HK-2 (cell line): Measurements from ENCODE around the gene PRTFDC1.

Experiments
- DNase-seq: peaks from one replicate; pipeline ENCODE4 v3.0.0-alpha.2; 2018; ENCODE audit not compliant: unreplicated experiment

Gene PRTFDC1

GRCh38 chr10:24872790-24873182, 79.6 kb downstream of the PRTFDC1 start:
- DNase-seq = no peak

DNA sequence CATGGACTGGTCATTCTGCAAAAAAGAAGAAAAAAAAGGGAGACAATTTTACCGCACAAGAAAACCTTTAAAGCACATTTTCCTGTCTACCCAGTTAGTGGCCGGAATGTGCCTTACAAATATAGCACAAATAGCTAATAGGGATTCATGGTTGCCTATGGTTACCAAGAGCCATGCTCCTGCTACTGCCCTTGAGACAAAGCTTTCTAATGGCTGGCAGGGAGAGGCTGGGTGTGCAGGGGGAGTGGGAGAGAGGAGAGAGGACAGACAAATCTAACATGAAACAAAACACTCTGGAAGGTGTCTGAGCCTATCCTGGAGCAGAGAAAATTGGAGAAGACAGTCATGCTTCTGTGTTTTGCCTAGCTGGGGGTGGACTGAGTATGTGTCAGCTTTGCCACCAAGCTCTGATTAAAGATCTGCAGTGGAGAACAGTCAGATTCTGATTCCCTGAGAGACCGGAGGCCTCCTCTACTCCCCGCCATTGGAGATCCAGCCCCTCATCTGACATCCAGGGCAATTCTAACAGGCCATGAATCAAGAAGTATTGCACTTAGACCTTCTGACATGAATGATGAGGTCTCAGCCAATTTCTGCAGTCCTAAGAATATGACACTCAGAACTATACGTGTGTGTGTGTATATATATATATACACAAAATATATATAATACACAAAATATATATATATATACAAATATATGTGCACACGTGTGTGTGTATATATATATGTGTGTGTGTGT, 80.2 kb downstream of the PRTFDC1 start:
- no peak for DNase-seq

GRCh38 chr10:24871011-24871935, 81.1 kb downstream of the PRTFDC1 start:
- no peak for DNase-seq

GRCh38 chr10:24869354-24870015, 82.9 kb downstream of the PRTFDC1 start:
- DNase-seq = no peak

- no peak for DNase-seq
Observed at GRCh38 chr10:24866604-24867583, 85.5 kb downstream of the PRTFDC1 start.

DNA sequence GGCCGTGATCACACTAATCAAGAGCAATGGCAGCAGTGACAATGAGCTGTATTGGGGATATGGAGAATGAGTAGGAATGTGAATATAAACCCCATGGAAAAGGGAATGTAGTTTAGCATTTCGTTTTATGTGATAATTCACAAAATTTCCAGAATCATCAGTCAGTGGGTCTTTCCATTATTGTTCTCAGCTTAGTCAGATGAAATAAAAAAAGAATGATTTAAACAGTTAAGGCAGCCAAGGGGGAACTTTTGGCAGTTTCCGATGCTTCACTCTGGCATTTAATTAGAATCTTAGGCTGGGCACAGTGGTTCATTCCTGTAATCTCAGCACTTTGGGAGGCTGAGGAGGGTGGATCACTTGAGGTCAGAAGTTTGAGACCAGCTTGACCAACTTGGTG, 86.6 kb downstream of the PRTFDC1 start:
- DNase-seq = no peak

DNA sequence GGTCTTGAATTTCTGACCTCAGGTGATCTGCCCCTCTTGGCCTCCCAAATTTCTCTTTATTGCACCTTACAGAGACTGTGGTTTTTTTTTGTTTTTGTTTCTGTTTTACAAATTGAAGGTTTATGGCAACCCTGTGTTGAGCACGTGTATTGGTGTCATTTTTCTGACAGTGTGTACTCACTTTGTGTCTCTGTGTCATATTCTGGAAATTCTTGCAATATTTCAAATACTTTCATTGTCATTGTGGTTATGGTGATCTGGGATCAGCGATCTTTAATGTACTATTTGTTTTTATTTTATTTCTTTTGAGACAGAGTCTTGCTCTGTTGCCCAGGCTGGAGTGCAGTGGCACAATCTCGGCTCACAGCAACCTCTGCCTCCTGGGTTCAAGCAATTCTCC, 89.8 kb downstream of the PRTFDC1 start:
- no peak for DNase-seq

DNA sequence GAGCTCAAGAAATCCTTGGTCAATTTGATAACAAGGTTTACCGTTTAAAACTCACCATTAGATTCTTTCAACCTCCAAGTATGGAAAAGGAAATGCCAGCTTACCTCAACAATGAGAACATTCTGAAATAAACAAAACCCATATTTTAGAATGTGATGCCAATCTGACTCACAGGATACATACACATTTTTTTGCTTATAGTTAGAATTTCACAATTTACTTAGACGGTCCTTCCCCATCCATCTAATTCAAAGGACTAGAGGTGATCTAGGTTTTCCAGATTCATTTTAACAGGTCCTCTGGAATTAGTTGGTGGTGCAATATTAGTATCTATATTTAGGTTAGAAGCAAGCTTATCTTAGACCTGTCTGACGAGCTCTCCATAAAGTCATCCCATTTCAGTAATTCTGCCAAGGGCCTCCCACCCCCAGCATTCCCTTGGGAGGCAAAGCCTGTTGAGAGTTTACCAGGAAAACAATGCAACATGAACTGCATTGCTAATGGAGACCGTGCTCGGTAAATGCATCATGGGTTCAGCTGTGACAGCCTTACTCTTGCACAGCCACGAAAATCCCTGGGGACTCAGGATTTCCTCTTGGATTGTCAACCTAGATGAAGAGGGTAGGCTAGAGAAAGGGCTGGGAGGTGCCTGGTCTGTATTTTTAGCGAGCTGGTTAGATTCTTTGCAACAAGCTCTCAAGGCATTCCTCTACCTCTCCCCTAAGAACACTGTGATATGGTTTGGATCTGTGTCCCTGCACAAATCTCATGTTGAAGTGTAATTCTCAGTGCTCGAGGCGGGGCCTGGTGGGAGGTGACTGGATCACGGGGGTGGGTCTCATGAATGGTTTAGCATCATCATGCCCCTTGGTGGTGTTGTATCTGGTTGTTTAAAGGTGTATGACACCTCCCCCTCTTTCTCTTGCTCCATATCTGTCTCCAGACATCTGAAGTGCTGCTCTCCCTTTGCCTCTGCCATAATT, 93.8 kb downstream of the PRTFDC1 start:
- DNase-seq = no peak

DNA sequence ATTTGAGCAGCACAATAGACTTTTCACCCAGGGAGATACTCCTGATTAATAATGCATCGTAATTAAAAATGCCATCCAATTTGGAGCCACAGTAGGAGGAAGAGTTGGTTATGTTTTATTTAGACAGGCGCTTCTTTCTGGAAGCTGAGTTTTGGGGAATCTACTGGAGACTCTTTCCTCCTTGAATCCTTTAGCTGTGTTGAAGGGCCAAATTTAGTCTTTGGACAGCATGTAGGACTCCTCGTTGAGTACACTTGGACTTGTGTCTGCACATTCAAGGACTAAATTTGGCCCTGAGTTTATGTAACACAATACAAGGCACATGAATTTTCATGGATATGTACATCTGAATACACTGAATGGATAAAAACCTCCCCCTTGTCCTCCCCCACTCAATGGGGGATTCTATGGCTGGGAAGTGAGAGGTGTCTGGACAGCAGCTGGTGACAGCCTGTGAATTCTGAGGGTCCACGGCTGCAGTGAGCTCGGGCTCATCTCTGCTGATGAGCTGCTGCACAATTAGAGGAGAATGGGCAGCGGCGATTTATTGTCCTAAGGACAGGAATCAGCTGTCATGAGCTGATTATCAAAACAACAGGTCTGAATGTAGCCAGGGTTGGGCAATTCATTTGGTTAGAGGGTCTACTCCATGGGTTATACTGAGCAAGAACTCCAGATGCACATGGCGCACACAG, 95.2 kb downstream of the PRTFDC1 start:
- DNase-seq = no peak

- DNase-seq = no peak
Observed at GRCh38 chr10:24854256-24854655, 98.2 kb downstream of the PRTFDC1 start.

- no peak for DNase-seq
Observed at GRCh38 chr10:24853661-24854060, 98.7 kb downstream of the PRTFDC1 start.

DNA sequence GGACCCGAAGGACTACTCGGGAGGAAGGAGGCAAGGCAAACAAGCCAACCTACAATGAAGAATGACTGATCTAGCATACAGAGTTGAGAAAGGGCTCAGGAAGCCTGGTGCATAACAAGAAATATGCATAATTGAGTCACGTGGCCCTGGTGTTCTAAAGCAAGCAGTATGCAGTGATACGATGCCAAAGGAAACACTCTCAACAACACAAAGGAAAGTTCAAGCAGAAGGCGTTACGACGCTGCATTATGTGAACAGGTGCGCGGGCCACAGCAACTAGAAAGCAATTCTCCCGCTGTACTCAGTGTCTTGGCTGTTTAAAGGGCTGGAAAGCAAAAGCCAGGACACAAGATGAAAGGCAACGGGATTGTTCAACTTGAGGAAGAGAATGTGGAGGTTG, 100.8 kb downstream of the PRTFDC1 start:
- DNase-seq = no peak

GRCh38 chr10:24850727-24851296, 101.6 kb downstream of the PRTFDC1 start:
- DNase-seq = no peak

DNA sequence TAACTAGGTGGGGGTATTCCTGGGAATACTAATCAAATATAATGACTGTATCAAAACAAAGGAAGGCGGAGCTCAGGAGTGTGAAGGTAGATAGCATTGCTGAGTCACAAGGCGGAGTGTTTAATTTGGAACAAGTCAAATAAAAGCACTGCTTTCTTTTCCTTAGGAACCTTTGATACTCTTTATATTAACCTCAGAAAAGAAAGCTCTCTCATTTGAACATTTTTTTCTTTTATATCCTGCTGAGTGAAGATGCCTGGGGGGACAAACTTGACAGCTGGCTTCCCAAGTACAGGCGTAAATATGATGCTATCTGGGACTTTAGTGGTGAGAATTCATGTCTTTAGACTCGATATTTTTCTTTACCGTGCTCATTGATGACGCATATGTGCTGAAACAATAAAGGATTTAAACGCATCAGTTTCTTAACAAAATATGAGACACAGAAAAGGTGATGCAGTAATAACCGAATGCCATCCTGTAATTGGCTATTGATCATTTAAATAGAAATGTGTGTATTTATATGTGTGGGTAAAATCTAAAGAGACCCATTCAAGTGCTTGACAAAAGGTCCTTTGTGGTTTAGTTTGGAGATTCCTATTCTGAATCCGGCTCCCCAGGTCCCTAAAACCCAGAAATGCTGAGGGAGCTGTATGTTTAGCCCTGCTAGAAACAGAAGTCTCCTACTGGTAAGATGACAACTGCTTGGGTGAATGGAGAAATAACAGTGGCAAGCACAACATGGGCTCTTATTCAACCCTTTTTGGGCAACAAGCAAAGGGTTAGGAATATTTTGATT, 102.7 kb downstream of the PRTFDC1 start:
- DNase-seq = no peak

DNA sequence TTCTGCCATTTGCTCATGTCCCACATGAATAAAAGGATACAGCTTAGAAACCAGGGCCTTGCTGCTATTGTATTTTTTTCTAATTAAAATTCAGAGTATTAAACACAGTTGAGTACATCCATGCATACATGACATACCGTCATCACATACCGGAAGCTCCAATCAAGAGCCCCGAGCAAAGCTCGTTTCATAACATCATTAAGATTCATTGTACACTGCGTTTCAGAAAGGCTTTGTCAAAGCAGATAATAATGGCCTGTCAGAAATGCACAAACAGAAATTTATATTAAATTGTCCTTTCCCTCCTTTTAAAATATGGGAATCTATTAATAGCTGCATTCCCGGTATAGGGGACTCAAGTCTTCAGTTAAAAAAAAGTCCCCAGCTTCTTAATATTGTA, 103.4 kb downstream of the PRTFDC1 start:
- DNase-seq = no peak

- DNase-seq = no peak
Observed at GRCh38 chr10:24848195-24848594, 104.2 kb downstream of the PRTFDC1 start.

GRCh38 chr10:24847112-24848070, 105.0 kb downstream of the PRTFDC1 start:
- no peak for DNase-seq
